SK-N-SH treated with all-trans-retinoic acid at 6 μM for 48 hours (cell line): ENCODE measurements around the gene MYRF.

ENCODE experiments used
- ATAC-seq: fragments of 200-7000 bp; cut with Tn5 transposase; 3 replicates; pipeline ENCODE4 v1.9.1; 2020; ENCODE audit warnings: mild to moderate bottlenecking, moderate library complexity
- ARNTL ChIP-seq: fragments of 450-650 bp; formaldehyde crosslinking; IDR thresholded peaks from 2 replicates; pipeline ENCODE4 v1.5.0; 2020; ENCODE audit warnings: low read depth, mild to moderate bottlenecking, moderate library complexity, borderline replicate concordance
- BACH2 ChIP-seq: fragments of 250-450 bp; sonication (Bioruptor Pico); IDR thresholded peaks from 2 replicates; pipeline ENCODE4 v1.9.0; 2021; ENCODE audit warnings: mild to moderate bottlenecking, borderline replicate concordance
- CSDC2 ChIP-seq: fragments of 250-450 bp; sonication (Bioruptor Pico); IDR thresholded peaks from 2 replicates; pipeline ENCODE4 v1.5.0; 2020; ENCODE audit warnings: mild to moderate bottlenecking, moderate library complexity
- GLIS3 ChIP-seq: fragments of 250-450 bp; sonication (Bioruptor Pico); IDR thresholded peaks from 2 replicates; pipeline ENCODE4 v1.5.0; 2020; ENCODE audit warnings: mild to moderate bottlenecking, moderate library complexity
- ISL1 ChIP-seq: fragments of 250-450 bp; sonication (Bioruptor Pico); IDR thresholded peaks from 2 replicates; pipeline ENCODE4 v2.1.2; 2022; ENCODE audit warnings: mild to moderate bottlenecking, moderate library complexity
- OSR1 ChIP-seq: fragments of 250-450 bp; sonication (Bioruptor Pico); IDR thresholded peaks from 2 replicates; pipeline ENCODE4 v1.8.0; 2022; ENCODE audit warnings: moderate library complexity, mild to moderate bottlenecking, inconsistent platforms
- PPARA ChIP-seq: fragments of 250-450 bp; sonication (Bioruptor Pico); IDR thresholded peaks from 2 replicates; pipeline ENCODE4 v1.5.0; 2020; ENCODE audit warnings: mild to moderate bottlenecking, borderline replicate concordance
- SNAI2 ChIP-seq: fragments of 250-450 bp; sonication (Bioruptor Pico); IDR thresholded peaks from 2 replicates; pipeline ENCODE4 v1.5.0; 2020; ENCODE audit warnings: mild to moderate bottlenecking, moderate library complexity
- TCF4 ChIP-seq: fragments of 250-450 bp; sonication (Bioruptor Pico); IDR thresholded peaks from 2 replicates; pipeline ENCODE4 v1.8.0; 2021; ENCODE audit warnings: mild to moderate bottlenecking, moderate library complexity, borderline replicate concordance
- TOX ChIP-seq: fragments of 250-450 bp; sonication (Bioruptor Pico); IDR thresholded peaks from 2 replicates; pipeline ENCODE4 v1.8.0; 2021; ENCODE audit warnings: mild to moderate bottlenecking, moderate library complexity, borderline replicate concordance
- ZC3H10 ChIP-seq: fragments of 250-450 bp; sonication (Bioruptor Pico); IDR thresholded peaks from 2 replicates; pipeline ENCODE4 v1.5.1; 2021; ENCODE audit warnings: mild to moderate bottlenecking, moderate library complexity
- ZFP3 ChIP-seq: fragments of 250-450 bp; sonication (Bioruptor Pico); IDR thresholded peaks from 2 replicates; pipeline ENCODE4 v1.5.0; 2020; ENCODE audit warnings: mild to moderate bottlenecking, moderate library complexity
- ZFP30 ChIP-seq: fragments of 450-650 bp; formaldehyde crosslinking; IDR thresholded peaks from 2 replicates; pipeline ENCODE4 v1.5.0; 2022; ENCODE audit warnings: mild to moderate bottlenecking, moderate library complexity
- ZNF565 ChIP-seq: fragments of 450-650 bp; formaldehyde crosslinking; conservative IDR thresholded peaks from 2 replicates; pipeline ENCODE4 v1.5.0; 2020; ENCODE audit warnings: low read depth, mild to moderate bottlenecking, moderate library complexity
- ZNF70 ChIP-seq: fragments of 450-650 bp; formaldehyde crosslinking; IDR thresholded peaks from 2 replicates; pipeline ENCODE4 v1.5.0; 2020; ENCODE audit warnings: mild to moderate bottlenecking, moderate library complexity
- ZNF8 ChIP-seq: fragments of 450-650 bp; formaldehyde crosslinking; IDR thresholded peaks from 2 replicates; pipeline ENCODE4 v1.5.0; 2020; ENCODE audit warnings: mild to moderate bottlenecking, moderate library complexity
- TF ChIP-seq, protein P1 (sequence below): fragments of 250-450 bp; sonication (Bioruptor Pico); IDR thresholded peaks from 2 replicates; pipeline ENCODE4 v1.5.1; 2020; ENCODE audit warnings: low read depth, mild to moderate bottlenecking, moderate library complexity
- TF ChIP-seq, protein P2 (sequence below): fragments of 250-450 bp; sonication (Bioruptor Pico); IDR thresholded peaks from 2 replicates; pipeline ENCODE4 v1.5.0; 2020; ENCODE audit warnings: mild to moderate bottlenecking, moderate library complexity
- TF ChIP-seq, protein P3 (sequence below): fragments of 250-450 bp; sonication (Bioruptor Pico); IDR thresholded peaks from 2 replicates; pipeline ENCODE4 v1.8.0; 2021; ENCODE audit warnings: low read depth, mild to moderate bottlenecking, moderate library complexity, borderline replicate concordance
- TF ChIP-seq, protein P4 (sequence below): fragments of 250-450 bp; sonication (Bioruptor Pico); IDR thresholded peaks from 2 replicates; pipeline ENCODE4 v1.8.0; 2020; ENCODE audit warnings: mild to moderate bottlenecking, moderate library complexity, borderline replicate concordance

The MYRF gene

DNA sequence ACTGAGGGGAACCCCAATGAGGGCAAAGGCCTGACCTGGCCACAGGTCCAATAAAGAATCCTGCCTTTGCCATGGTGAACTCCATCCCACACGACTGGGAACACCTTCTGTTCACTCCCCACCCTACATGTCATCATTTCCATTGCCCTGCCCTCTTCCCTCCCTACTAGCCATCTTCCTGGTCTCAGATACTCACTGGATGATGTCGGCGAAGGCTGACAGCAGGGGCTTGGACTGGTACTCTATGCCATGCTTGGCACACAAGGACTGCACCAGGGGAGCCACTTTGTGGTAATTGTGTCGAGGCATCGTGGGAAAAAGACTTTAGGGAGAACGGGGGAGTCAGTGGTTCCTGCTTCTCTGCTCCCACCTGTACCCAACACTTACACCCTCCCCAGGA is 50.2 kb downstream of the MYRF start:
- TF ChIP-seq, protein P1, sequence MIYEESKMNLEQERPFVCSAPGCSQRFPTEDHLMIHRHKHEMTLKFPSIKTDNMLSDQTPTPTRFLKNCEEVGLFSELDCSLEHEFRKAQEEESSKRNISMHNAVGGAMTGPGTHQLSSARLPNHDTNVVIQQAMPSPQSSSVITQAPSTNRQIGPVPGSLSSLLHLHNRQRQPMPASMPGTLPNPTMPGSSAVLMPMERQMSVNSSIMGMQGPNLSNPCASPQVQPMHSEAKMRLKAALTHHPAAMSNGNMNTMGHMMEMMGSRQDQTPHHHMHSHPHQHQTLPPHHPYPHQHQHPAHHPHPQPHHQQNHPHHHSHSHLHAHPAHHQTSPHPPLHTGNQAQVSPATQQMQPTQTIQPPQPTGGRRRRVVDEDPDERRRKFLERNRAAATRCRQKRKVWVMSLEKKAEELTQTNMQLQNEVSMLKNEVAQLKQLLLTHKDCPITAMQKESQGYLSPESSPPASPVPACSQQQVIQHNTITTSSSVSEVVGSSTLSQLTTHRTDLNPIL (CRISPR knock-in tag) = no peak
- TF ChIP-seq CSDC2 (CRISPR knock-in tag) = no peak
- TF ChIP-seq OSR1 = no peak
- no peak for TF ChIP-seq SNAI2
- no peak for TF ChIP-seq TOX (CRISPR knock-in tag)
- TF ChIP-seq ZFP3 (CRISPR knock-in tag) = no peak
- TF ChIP-seq, protein P2, sequence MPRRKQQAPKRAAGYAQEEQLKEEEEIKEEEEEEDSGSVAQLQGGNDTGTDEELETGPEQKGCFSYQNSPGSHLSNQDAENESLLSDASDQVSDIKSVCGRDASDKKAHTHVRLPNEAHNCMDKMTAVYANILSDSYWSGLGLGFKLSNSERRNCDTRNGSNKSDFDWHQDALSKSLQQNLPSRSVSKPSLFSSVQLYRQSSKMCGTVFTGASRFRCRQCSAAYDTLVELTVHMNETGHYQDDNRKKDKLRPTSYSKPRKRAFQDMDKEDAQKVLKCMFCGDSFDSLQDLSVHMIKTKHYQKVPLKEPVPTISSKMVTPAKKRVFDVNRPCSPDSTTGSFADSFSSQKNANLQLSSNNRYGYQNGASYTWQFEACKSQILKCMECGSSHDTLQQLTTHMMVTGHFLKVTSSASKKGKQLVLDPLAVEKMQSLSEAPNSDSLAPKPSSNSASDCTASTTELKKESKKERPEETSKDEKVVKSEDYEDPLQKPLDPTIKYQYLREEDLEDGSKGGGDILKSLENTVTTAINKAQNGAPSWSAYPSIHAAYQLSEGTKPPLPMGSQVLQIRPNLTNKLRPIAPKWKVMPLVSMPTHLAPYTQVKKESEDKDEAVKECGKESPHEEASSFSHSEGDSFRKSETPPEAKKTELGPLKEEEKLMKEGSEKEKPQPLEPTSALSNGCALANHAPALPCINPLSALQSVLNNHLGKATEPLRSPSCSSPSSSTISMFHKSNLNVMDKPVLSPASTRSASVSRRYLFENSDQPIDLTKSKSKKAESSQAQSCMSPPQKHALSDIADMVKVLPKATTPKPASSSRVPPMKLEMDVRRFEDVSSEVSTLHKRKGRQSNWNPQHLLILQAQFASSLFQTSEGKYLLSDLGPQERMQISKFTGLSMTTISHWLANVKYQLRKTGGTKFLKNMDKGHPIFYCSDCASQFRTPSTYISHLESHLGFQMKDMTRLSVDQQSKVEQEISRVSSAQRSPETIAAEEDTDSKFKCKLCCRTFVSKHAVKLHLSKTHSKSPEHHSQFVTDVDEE = no peak
- TF ChIP-seq ZC3H10 (CRISPR knock-in tag) = no peak
- no peak for TF ChIP-seq ZNF8 (CRISPR knock-in tag)
- TF ChIP-seq TCF4 (CRISPR knock-in tag) = no peak
- no peak for TF ChIP-seq ZFP30 (CRISPR knock-in tag)
- no peak for TF ChIP-seq ZNF565 (CRISPR knock-in tag)
- no peak for TF ChIP-seq GLIS3 (CRISPR knock-in tag)
- TF ChIP-seq BACH2 (CRISPR knock-in tag) = no peak
- no peak for TF ChIP-seq ISL1 (CRISPR knock-in tag)
- TF ChIP-seq ZNF70 (CRISPR knock-in tag) = no peak
- TF ChIP-seq ARNTL (CRISPR knock-in tag) = no peak
- TF ChIP-seq, protein P3, sequence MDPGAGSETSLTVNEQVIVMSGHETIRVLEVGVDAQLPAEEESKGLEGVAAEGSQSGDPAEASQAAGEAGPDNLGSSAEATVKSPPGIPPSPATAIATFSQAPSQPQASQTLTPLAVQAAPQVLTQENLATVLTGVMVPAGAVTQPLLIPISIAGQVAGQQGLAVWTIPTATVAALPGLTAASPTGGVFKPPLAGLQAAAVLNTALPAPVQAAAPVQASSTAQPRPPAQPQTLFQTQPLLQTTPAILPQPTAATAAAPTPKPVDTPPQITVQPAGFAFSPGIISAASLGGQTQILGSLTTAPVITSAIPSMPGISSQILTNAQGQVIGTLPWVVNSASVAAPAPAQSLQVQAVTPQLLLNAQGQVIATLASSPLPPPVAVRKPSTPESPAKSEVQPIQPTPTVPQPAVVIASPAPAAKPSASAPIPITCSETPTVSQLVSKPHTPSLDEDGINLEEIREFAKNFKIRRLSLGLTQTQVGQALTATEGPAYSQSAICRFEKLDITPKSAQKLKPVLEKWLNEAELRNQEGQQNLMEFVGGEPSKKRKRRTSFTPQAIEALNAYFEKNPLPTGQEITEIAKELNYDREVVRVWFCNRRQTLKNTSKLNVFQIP (CRISPR knock-in tag) = no peak
- no peak for TF ChIP-seq PPARA (CRISPR knock-in tag)
- no peak for ATAC-seq

DNA sequence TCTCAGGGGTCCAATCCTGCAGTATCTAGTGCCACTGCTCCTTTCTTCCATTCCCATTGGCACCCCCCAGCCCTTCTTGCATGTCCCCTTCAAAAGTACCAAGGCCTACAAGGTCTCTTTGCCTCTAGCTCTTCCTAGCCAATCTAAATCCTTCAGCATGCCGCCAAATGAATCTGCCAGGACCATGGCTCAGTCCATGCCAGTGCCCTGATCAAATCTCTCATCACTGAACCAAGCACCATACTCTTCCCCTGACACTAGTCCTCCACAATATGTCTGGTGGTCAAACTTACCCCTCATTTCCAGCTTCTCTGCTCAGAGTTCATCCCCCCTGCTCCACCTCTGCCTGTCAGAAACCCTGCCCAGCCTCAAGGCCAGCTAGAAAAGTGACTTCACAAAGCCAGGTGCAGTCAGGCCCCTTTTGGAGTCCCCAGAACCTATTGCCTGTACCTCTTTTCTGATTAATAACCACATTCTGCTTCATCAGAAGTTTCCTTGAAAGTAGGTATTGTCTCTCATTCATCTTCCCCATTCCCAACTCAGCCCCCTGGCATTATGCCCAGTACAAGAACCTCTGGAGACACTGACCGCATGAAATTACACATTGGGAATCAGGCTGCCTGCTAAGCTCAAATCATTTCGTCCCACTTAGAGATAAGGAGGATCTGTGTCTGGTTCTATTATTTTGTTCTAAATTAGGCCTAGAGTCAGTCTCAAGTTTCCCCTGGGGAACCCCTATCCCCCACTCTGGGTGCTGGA is 51.6 kb downstream of the MYRF start:
- no peak for ATAC-seq

More for the DNA sequence above, 51.6 kb downstream of the MYRF start:
- TF ChIP-seq ZNF70 (CRISPR knock-in tag) (no peak), PPARA (CRISPR knock-in tag) (no peak), ISL1 (CRISPR knock-in tag) (no peak), ZFP3 (CRISPR knock-in tag) (no peak), CSDC2 (CRISPR knock-in tag) (no peak), TCF4 (CRISPR knock-in tag) (no peak)
- TF ChIP-seq, protein P2 = no peak
- TF ChIP-seq, protein P4, sequence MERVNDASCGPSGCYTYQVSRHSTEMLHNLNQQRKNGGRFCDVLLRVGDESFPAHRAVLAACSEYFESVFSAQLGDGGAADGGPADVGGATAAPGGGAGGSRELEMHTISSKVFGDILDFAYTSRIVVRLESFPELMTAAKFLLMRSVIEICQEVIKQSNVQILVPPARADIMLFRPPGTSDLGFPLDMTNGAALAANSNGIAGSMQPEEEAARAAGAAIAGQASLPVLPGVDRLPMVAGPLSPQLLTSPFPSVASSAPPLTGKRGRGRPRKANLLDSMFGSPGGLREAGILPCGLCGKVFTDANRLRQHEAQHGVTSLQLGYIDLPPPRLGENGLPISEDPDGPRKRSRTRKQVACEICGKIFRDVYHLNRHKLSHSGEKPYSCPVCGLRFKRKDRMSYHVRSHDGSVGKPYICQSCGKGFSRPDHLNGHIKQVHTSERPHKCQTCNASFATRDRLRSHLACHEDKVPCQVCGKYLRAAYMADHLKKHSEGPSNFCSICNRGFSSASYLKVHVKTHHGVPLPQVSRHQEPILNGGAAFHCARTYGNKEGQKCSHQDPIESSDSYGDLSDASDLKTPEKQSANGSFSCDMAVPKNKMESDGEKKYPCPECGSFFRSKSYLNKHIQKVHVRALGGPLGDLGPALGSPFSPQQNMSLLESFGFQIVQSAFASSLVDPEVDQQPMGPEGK (CRISPR knock-in tag) = no peak
